ENCODE data around the gene SLC23A1.
"Not testable (repeated sequence)": the region's sequence is repeated elsewhere in the genome, so short reads cannot be mapped to it uniquely, and the experiment has no call there.

Gene SLC23A1

DNA sequence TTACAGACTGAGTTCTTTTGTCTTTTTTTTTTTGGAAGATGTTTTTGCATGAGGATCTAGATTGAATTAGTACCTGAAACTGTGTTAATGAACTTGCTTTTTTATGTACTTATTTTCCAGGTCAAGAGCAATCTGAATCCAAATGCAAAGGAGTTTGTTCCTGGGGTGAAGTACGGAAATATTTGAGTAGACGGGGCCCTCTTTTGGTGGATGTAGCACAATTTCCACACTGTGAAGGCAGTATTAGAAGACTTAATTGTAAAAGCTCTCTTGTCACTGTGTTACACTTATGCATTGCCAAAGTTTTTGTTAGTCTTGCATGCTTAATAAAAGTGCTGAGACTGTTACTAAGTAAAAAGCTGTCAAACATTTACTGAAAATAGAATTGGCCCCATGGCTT, 14.5 kb downstream of the SLC23A1 start:
- DNase-seq = no peak

DNA sequence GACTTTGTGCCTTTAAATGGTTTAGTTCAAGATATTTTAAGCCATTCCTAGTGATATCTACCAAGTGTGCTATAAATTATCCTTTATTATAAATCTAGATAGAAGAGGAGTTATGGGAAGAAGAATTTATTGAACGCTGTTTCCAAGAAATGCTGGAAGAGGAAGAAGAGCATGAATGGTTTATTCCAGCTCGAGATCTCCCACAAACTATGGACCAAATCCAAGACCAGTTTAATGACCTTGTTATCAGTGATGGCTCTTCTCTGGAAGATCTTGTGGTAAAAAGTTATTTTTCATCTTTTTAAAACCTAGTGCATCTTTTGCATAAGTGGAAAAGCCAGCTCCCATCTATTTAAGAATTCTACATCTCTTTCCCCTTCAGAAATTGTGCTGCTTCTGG, 18.6 kb downstream of the SLC23A1 start:
- no peak for DNase-seq

DNA sequence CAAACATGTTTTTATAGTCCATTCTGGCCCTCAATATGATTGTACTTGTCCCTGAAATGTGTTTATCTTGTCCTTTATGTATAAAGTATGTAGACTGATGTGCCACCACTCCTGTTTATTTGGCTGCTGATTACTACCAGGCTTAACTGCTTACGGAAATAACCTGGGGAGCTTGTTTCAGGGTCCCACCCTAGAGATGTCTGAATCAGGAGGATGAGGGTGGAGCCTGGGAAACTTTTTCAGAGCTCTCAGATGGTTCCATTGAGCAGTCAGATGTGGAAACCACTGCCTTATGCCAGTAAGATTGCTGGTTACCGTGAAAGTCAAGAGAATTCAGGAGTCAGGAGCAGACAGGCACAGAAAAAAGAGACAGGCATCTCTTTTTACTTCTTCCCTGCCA, 19.2 kb downstream of the SLC23A1 start:
- DNase-seq = no peak

DNA sequence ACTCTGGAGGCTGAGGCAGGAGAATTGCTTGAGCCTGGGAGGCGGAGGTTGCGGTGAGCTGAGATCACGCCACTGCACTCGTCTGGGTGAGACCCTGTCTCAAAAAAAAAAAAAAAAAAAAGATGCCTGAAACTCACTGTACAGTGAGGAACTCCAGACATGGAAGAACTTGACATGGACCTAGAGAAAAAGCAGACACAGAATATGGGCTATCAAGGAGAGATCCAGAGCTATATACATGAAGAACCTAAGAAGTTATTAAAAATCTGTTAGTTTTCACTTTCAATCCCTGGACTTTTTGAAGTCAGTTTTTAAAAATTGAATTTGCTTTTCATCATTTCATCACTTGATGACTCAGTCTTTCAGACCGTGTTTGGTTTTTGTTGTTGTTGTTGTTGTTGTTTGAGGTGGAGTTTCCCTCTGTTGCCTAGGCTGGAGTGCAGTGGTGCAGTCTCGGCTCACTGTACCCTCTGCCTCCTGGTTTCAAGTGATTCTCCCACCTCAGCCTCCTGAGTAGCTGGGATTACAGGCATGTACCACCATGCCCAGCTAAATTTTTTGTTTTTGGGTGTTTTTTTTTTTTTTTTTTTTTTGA, 21.2 kb downstream of the SLC23A1 start:
- DNase-seq = no peak

DNA sequence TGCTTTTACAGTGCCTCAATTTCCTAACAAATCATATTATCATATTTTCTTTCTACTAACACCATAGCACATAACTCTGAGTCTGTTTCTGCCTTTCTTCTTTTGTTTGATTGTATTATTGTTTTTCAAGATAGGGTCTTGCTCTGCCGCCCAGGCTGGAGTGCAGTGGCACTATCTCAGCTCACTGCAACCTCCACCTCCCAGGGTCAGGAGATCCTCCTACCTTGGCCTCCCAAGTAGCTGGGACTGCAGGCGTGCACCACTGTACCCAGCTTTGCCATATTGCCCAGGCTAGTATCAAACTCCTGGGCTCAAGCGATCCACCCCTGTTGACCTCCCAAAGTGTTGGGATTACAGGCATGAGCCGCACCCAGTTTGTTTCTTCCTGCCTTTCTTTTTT, 22.7 kb downstream of the SLC23A1 start:
- DNase-seq = no peak

DNA sequence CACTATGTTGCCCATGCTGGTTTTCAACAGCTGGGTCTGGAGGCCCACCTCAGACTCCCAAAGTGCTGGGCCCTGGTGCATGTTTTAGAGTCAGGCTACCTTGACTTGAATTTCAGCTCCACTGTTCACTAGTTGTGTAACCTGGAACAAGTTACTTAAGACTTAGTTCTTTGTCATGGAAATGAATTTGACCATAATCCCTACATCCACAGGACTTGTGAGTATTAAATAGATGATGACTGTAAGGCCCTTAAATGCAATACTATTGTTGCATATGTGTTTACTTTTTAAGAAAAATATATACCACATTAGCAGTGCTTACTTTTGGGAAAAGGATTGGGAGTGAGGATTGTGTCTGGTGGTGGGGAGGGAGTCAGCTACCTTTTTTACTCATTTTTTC, 25.0 kb downstream of the SLC23A1 start:
- DNase-seq = no peak

DNA sequence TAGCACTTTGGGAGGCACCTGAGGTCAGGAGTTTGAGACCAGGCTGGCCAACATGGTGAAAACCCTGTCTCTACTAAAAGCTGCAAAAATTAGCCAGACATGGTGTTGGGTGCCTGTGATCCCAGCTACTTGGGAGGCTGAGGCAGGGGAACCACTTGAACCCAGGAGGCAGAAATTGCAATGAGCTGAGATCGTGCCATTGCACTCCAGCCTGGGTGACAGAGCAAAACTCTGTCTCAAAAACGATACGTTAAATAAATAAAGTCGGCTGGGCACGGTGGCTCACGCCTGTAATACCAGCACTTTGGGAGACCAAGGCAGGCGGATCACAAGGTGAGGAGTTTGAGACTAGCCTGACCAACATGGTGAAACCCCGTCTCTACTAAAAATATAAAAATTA, 27.2 kb downstream of the SLC23A1 start:
- DNase-seq = not testable (repeated sequence)

DNA sequence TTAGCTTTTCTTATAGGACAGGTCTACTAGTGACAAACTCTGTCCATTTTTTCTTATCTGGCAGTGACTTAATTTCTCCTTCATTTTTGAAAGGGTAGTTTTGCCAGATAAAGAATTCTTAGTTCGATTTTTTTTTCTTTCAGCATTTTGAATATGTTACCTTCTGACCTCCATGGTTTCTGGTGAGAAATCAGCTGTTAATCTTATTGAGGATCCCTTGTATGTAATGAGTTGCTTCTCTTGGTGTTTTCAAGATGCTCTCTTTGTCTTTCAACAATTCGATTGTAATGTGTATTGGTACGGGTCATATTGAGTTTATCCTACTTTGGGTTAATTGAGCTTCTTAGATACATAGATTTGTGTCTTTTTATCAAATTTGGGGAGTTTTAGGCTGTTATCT, 28.9 kb downstream of the SLC23A1 start:
- no peak for DNase-seq

DNA sequence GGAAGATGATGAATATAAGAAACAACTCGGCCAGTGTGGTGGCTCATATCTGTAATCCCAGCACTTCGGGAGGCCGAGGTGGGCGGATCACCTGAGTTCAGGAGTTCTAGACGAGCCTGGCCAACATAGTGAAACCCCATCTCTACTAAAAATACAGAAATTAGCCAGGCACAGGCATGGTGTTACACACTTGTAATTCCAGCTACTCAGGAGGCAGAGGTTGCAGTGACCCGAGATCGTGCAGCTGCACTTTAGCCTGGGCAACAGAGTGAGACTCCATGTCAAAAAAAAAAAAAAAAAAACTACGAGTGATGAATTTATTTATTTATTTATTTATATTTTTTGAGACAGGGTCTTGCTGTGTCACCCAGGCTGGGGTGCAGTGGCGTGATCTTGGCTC, 35.2 kb downstream of the SLC23A1 start:
- not testable (repeated sequence) for DNase-seq

DNA sequence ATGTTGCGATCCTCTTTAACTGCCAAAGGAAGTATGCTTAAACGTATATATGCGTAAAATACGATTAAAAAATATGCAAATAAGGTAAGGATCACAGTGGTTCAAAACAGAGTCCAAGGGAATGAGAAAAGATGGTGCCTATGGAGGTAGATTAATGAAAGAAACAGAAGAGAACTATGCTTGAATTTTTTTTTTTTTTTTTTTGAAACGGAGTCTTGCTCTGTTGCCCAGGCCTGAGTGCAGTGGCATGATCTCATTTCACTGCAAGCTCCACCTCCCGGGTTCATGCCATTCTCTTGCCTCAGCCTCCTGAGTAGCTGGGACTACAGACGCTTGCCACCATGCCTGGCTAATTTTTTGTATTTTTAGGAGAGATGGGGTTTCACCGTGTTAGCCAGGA, 37.7 kb downstream of the SLC23A1 start:
- DNase-seq = not testable (repeated sequence)

DNA sequence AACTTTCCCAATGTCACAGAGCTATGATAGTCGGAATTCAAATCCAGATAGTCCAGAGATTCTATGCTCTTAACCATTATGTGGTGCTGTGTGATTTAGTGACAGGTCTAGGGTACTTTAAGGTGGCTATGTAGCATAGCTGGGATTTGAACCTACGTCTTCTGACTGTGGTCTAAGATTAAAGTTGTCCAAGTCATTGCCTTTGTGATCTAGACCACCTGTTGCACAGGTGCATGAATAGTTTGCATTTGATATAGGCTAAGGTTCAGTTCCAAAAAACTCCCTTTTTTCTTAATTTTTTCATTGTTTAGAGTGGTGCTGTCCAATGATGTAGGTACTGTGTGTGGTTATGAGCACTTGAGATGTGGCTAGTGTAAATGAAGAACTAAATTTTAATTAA, 38.9 kb downstream of the SLC23A1 start:
- DNase-seq = no peak

DNA sequence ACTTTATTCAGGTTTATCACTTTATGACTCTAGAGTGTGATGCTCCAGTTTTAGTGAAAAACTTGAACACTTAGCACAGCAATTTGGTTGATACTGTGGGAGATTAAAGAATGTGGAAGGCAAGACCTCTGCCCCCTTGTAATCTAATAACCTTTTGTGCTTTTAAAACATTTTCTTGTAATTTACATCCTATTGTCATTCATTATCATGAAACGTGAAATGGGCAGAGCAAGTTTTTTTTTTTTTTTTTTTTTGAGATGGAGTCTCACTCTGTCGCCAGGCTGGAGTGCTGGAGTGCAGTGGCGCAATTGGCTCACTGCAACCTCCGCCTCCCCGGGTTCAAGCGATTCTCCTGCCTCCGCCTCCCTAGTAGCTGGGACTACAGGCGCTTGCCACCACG, 39.6 kb downstream of the SLC23A1 start:
- no peak for DNase-seq

DNA sequence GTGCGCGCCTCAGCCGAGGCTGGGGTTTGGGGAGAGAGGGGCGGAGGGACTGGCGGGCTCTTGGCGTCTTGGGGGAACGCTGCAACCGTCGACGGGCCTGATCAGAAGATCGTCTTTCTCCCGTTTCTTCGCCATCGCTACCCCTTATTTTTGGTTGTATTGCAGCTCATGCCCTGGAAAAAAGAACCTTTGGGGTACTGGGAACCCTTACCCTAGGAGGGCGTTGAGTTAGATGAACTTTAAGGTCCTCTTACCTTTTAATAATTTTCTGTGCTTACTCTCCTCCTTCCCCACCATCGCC, 40.7 kb downstream of the SLC23A1 start:
- no peak for DNase-seq

DNA sequence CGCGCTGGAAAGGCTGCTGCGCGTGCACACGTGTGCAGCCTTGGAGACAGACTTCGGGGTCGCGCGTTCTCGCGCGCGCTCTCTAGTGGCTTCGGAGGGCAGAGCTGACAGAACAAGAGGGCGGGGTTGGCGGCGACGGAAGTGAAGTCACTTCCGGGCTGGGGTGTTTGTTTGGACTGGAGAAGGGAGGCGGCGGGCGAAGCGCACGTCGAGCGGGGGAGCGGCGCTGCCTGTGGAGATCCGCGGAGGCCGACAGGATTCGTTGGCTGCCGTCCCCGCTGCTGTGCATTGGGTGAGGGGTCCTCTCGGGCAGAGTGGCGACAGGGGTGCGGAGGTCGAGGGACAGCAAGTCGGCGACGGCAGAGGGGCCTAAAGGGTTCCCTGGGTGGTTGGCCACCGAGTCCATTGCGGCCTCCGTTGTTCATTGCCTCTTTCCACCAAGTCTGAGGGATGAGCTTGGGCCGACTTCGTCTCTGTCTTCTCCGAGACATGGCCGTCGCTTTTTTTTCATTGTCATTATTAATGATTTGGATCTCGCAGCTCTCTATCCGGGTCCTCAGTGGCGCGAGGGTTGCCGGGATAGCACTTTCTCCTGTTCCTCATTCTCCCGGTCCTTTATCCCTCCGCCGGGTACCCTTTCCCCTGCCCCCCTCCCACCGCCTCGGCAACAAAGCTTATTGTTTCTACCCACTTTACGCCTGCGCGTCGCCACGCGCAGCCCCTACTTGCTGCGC, 41.2 kb downstream of the SLC23A1 start, which contains the start of gene PAIP2:
Gene PAIP2, plus strand, starts transcription at position 166 of the 734 bp plus-strand sequence. CDS start 21,931 bp downstream, outside the sequence.
- peak; percentile 95 for DNase-seq

DNA sequence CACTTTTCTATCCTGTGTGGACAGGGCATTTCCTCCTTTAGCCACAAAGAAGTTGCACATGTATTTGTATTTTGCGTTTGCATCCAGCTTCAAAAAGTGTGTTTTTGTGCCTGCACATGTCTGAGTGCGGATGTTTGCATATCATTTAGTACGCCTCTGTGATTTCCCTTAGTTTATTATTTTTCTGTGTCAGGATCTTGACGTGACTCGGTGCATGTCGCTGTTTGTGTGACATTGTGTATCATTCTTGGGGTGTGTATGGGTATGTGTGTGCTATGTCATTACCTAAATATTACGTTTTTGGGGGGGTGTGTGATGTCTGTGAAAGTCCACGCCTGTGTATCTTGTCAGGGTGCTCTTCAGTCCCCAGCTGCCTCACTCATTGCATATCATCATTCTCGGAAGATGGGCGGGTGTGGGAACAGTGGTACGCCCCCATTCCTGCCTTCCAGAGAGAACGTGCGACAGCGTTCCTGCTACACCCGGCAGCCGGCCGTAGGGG, 41.9 kb downstream of the SLC23A1 start:
- DNase-seq = no peak

DNA sequence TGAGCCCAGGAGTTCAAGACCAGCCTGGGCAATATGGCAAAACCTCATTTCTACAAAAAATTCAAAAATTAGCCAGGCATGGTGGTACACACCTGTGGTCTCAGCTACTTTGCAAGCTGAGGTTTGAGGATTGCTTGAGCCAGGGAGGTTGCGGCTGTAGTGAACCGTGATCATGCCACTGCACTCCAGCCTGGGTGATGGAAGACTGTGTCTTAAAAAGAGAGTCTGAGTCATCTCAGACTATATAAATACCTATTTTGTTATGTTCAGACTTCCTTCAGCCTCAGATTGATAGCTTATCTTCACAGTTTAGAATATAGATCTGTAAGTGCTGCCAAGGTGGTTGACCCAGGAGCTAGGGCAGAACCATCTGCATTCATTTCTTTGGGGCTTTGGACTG, 43.0 kb downstream of the SLC23A1 start:
- DNase-seq = no peak

DNA sequence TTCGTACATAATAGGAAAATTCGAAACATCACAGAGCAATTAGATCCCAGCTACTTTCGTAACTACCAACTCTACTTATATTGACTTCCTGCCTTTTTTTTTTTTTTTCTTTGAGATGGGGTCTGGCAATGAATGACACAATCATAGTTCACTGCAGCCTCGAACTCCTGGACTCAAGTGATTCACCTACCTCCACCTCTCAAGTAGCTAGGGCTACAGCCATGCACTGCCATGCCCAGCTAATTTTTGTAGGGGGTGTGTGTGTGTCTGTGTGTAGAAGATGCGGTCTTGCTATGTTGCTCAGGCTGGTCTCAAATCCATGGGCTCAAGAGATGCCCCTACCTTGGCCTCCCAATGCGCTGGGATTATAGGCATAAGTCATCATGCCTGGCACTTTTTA, 47.3 kb downstream of the SLC23A1 start:
- DNase-seq = no peak
